SK-N-SH (cell line): ENCODE results near the gene C22orf15. TPM values are rescaled to one million over a fixed set of nuclear protein-coding genes. Genes with fewer than 3 reads are reported as not detected.
A peak's percentile ranks its signal among the peaks of the same experiment; 100 is the strongest.

Experiments
- CTCF ChIA-PET: fragments of 300-600, 350-600 bp; formaldehyde crosslinking; extraction: SDS; loops from one replicate; lab custom pipeline; 2021; lab: Yijun Ruan, JAX
- POLR2A ChIA-PET: fragments of 350-600 bp; sonication (Branson Sonifier 250); formaldehyde crosslinking; extraction: SDS; loops from one replicate; lab custom pipeline; 2020; ENCODE audit warnings: antibody characterized with exemption, inconsistent platforms; lab: Yijun Ruan, JAX
- DNase-seq: peaks from one replicate; pipeline ENCODE4 v3.0.0; 2012
- H2AFZ ChIP-seq: fragments of 200-600 bp; sonication (generic); 2 replicates; pipeline ENCODE4 v1.8.1; 2016; ENCODE audit warnings: antibody characterized with exemption, mild to moderate bottlenecking, low read depth
- H3F3A ChIP-seq: fragments of 200-600 bp; sonication (generic); replicated peaks from 2 replicates; pipeline ENCODE3; 2016; ENCODE audit warnings: antibody characterized with exemption, mild to moderate bottlenecking; ENCODE audit not compliant: insufficient read depth
- H3K27ac ChIP-seq, 2 experiments: fragments of 200-500 bp in 1 of 2; fragments of 200-600 bp in 1 of 2; sonication (Bioruptor generic) in 1 of 2; sonication (generic), shearing (Covaris generic) in 1 of 2; 2 replicates each; pipeline versions ENCODE4 v1.5.1 to v1.6.1; 2014 to 2016; ENCODE audit warnings: low read depth in 2 of 2, inconsistent platforms in 1 of 2, low read length in 1 of 2, mild to moderate bottlenecking in 1 of 2, mixed read lengths in 1 of 2
- H3K27me3 ChIP-seq: fragments of 200-600 bp; sonication (generic), shearing (Covaris generic); 2 replicates; pipeline ENCODE4 v1.6.1; 2016; ENCODE audit warnings: mixed run types; ENCODE audit not compliant: insufficient read depth
- H3K36me3 ChIP-seq, 2 experiments: fragments of 200-500 bp in 1 of 2; fragments of 200-600 bp in 1 of 2; sonication (Bioruptor generic) in 1 of 2; sonication (generic) in 1 of 2; replicated peaks in 1 of 2; 2 replicates each; pipeline versions ENCODE3 to v1.5.1; 2014 to 2016; ENCODE audit warnings: low read length in 1 of 2, mild to moderate bottlenecking in 1 of 2; ENCODE audit not compliant: insufficient read depth in 2 of 2, control insufficient read depth in 1 of 2
- H3K4me1 ChIP-seq, 2 experiments: fragments of 200-500 bp in 1 of 2; fragments of 200-600 bp in 1 of 2; sonication (Bioruptor generic) in 1 of 2; sonication (generic), shearing (Covaris generic) in 1 of 2; 2 replicates each; pipeline versions ENCODE4 v1.5.1 to v1.6.1; 2014 to 2016; ENCODE audit warnings: low read depth in 1 of 2, low read length in 1 of 2, mixed run types in 1 of 2; ENCODE audit not compliant: insufficient read depth in 2 of 2, control insufficient read depth in 1 of 2
- H3K4me2 ChIP-seq: fragments of 200-600 bp; sonication (generic), shearing (Covaris generic); 2 replicates; pipeline ENCODE4 v1.6.1; 2017; ENCODE audit warnings: mixed run types
- H3K4me3 ChIP-seq, 2 experiments: fragments of 200-500 bp in 1 of 2; fragments of 200-600 bp in 1 of 2; sonication (Bioruptor generic) in 1 of 2; sonication (generic), shearing (Covaris generic) in 1 of 2; 2 replicates each; pipeline versions ENCODE4 v1.5.1 to v1.8.1; 2014 to 2016; ENCODE audit warnings: low read depth in 2 of 2, inconsistent platforms in 1 of 2, low read length in 1 of 2, mild to moderate bottlenecking in 1 of 2, mixed read lengths in 1 of 2, moderate library complexity in 1 of 2
- H3K79me2 ChIP-seq: fragments of 200-600 bp; sonication (generic); 2 replicates; pipeline ENCODE4 v1.8.1; 2017; ENCODE audit warnings: mild to moderate bottlenecking; ENCODE audit not compliant: insufficient read depth
- H3K9ac ChIP-seq: fragments of 200-600 bp; sonication (generic); 2 replicates; pipeline ENCODE4 v1.6.1; 2017; ENCODE audit warnings: mixed run types
- H3K9me2 ChIP-seq: fragments of 200-600 bp; sonication (generic); 2 replicates; pipeline ENCODE4 v1.6.1; 2017; ENCODE audit warnings: mixed run types
- H3K9me3 ChIP-seq: fragments of 200-600 bp; sonication (generic); 2 replicates; pipeline ENCODE4 v1.6.1; 2017; ENCODE audit warnings: mixed run types, mild to moderate bottlenecking, moderate library complexity
- H4K20me1 ChIP-seq: fragments of 200-600 bp; sonication (generic); 2 replicates; pipeline ENCODE4 v1.6.1; 2017; ENCODE audit warnings: mild to moderate bottlenecking, mixed run types; ENCODE audit not compliant: insufficient read depth
- CTCF ChIP-seq: fragments of 200-600 bp; sonication (generic); IDR thresholded peaks from 2 replicates; pipeline ENCODE4 v1.6.1; 2017; ENCODE audit warnings: antibody characterized with exemption, mild to moderate bottlenecking, moderate library complexity
- EP300 ChIP-seq, 2 experiments: IDR thresholded peaks; 2 replicates each; pipeline versions ENCODE4 v1.4.0 to v1.6.1; 2012; ENCODE audit warnings: borderline replicate concordance in 1 of 2, low read depth in 1 of 2, low read length in 1 of 2
- FOSL2 ChIP-seq: IDR thresholded peaks from 2 replicates; pipeline ENCODE4 v1.4.0; 2012; ENCODE audit warnings: low read depth, mild to moderate bottlenecking, moderate library complexity, borderline replicate concordance
- MEF2A ChIP-seq: IDR thresholded peaks from 2 replicates; pipeline ENCODE4 v1.4.0; 2012; ENCODE audit warnings: low read depth, borderline replicate concordance
- SIN3A ChIP-seq: IDR thresholded peaks from 2 replicates; pipeline ENCODE4 v1.6.1; 2012; ENCODE audit warnings: low read depth, mild to moderate bottlenecking, low read length, moderate library complexity, borderline replicate concordance
- YY1 ChIP-seq: IDR thresholded peaks from 2 replicates; pipeline ENCODE4 v1.4.0; 2012; ENCODE audit warnings: low read depth, mild to moderate bottlenecking
- WGBS: methylation state at CpG from one replicate; pipeline ENCODE4 v1.1.6; 2017; ENCODE audit warnings: low lambda C conversion rate; 5-methylcytosine and 5-hydroxymethylcytosine counted together
- polyA plus RNA-seq, 3 experiments: library from polyadenylated mRNA; depleted of rRNA; stranded (reverse); fragments of >200 nt; gene quantifications; 2 replicates each; pipeline ENCODE4 v1.2.3, GENCODE V29; 2012

C22orf15 gene
- polyA plus RNA-seq, 1 of the 3 experiments (the other 2 are of a cell fraction): 1.6 TPM

GRCh38 chr22:23774114-23774921, 11.5 kb downstream of the C22orf15 start:
- H3K9ac ChIP-seq: no peak overlapping the region
- ChIA-PET CTCF (interaction anchor here (0.9 to 14.9 kb wide), 4 partner anchors 15 to 83 kb away, joined by 4 to 277 read pairs (median 12); partner anchors contain the start of gene SLC2A11), POLR2A (interaction anchor here (0.9 to 1.6 kb wide), 4 partner anchors 12 to 76 kb away, joined by 3 to 4 read pairs (median 4); partner anchors contain the start of gene SMARCB1)
- H2AFZ ChIP-seq: no peak overlapping the region
- no peaks in the 10 kb centered on the region for H3K79me2 ChIP-seq
- H3K4me3 ChIP-seq: no peak overlapping the region
- H3K27ac ChIP-seq: no peak overlapping the region
- H3K27me3 ChIP-seq: no peaks in the 10 kb centered on the region
- peaks cover 4 to 34% of the 10 kb centered on the region in 2 experiments; a peak in 2 of 4 replicates for H3K4me1 ChIP-seq
- no peak for TF ChIP-seq CTCF
- TF ChIP-seq EP300 (IDR thresholded peaks at IDR 0.05; ENCODE audit: borderline replicate concordance in 1 of 2, low read depth in 1 of 2, low read length in 1 of 2): no peak
- TF ChIP-seq MEF2A: no peak
- no peak for TF ChIP-seq YY1
- no peak for TF ChIP-seq FOSL2
- H3K9me2 ChIP-seq: no peaks in the 10 kb centered on the region
- H3K9me3 ChIP-seq: no peaks in the 10 kb centered on the region
- H3F3A ChIP-seq: peaks cover 16% of the 10 kb centered on the region
- H3K4me2 ChIP-seq: peak overlapping the region; percentile 86; the same call in 1 of the 2 replicates
- no peaks in the 10 kb centered on the region for H3K36me3 ChIP-seq
- H4K20me1 ChIP-seq: no peaks in the 10 kb centered on the region
- 92% methylated on average over 11 of the region's 12 CpGs for WGBS
- DNase-seq: no peak

DNA sequence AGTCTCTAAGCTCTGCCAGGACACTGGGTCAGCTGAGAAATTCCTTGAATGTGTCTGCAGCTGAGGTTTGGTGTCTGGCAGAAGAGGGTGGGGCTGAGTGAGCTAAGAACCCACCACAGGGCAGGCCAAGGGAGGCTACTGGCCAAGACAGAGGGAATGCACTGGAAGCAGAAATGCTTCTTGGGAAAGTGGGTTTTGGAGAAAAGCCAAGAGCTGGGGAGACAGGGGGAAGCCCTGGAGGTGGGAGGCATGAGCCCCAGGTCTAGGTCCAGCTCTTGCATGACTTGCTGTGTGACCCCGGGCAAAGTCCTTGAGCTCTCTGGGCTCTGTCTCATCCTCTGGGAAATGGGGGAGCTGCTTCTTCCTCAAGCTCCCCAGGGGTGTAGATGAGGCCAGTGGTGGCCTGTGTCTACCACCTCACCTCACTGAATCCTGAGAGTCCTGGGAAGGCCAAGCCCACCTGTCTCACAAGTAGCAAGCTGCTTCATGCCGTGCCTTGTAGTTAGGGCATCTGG, 12.2 kb downstream of the C22orf15 start:
- Histone ChIP-seq H3K27me3 (no peaks in the 10 kb centered on the region), H3K4me3 (no peak overlapping the region), H3K9ac (no peak overlapping the region), H3K4me2 (no peak overlapping the region; the same call in 1 of the 2 replicates), H3K79me2 (no peaks in the 10 kb centered on the region), H3K27ac (no peak overlapping the region), H3K9me2 (no peaks in the 10 kb centered on the region), H3K36me3 (peaks cover 0 to 3% of the 10 kb centered on the region in 2 experiments), H2AFZ (no peak overlapping the region), H3F3A (peaks cover 16% of the 10 kb centered on the region), H4K20me1 (no peaks in the 10 kb centered on the region), H3K9me3 (no peaks in the 10 kb centered on the region), H3K4me1 (peaks cover 4 to 34% of the 10 kb centered on the region in 2 experiments; a peak in 2 of 4 replicates)
- no peak for TF ChIP-seq SIN3A
- WGBS: 100% methylated on average over 1 of the region's 2 CpGs
- ChIA-PET POLR2A (interaction anchor here (0.9 to 1.6 kb wide), 4 partner anchors 12 to 76 kb away, joined by 3 to 4 read pairs (median 4); partner anchors contain the start of gene SMARCB1), CTCF (interaction anchor here (0.8 to 14.9 kb wide), 5 partner anchors 8 to 82 kb away, joined by 3 to 277 read pairs (median 11); partner anchors contain the start of gene SLC2A11)
- DNase-seq: no peak
